GM23338 (cell line): ENCODE results near the gene SHANK1. TPM values are rescaled to one million over a fixed set of nuclear protein-coding genes. Genes with fewer than 3 reads are reported as not detected.

Experiments used
- ATAC-seq: fragments of 200-7000 bp; cut with Tn5 transposase; 3 replicates; pipeline ENCODE4 v1.9.1; 2020
- DNase-seq: peaks from one replicate; pipeline ENCODE4 v3.0.0-alpha.2; 2015; ENCODE audit warnings: low spot score
- H2AFZ ChIP-seq: fragments of 200-600 bp; sonication (generic); 2 replicates; pipeline ENCODE4 v1.8.0; 2016; ENCODE audit warnings: antibody characterized with exemption, mild to moderate bottlenecking, moderate library complexity
- H3F3A ChIP-seq: fragments of 200-600 bp; sonication (generic); replicated peaks from 2 replicates; pipeline ENCODE4 v1.8.0; 2017; ENCODE audit warnings: antibody characterized with exemption, mixed run types, low read depth
- H3K27ac ChIP-seq: fragments of 200-600 bp; sonication (generic); 2 replicates; pipeline ENCODE4 v1.6.1; 2016; ENCODE audit warnings: low read depth
- H3K27me3 ChIP-seq: fragments of 200-600 bp; sonication (generic); 2 replicates; pipeline ENCODE4 v1.8.0; 2016; ENCODE audit warnings: mild to moderate bottlenecking, mixed run types, moderate library complexity; ENCODE audit not compliant: insufficient read depth
- H3K36me3 ChIP-seq: fragments of 200-600 bp; sonication (generic); 2 replicates; pipeline ENCODE4 v1.8.0; 2016; ENCODE audit warnings: mild to moderate bottlenecking; ENCODE audit not compliant: insufficient read depth
- H3K4me1 ChIP-seq: fragments of 200-600 bp; sonication (generic); 2 replicates; pipeline ENCODE4 v1.8.0; 2016; ENCODE audit warnings: mild to moderate bottlenecking, moderate library complexity; ENCODE audit not compliant: insufficient read depth
- H3K4me2 ChIP-seq: fragments of 200-600 bp; sonication (generic); 2 replicates; pipeline ENCODE4 v1.7.1; 2017; ENCODE audit warnings: mixed run types
- H3K4me3 ChIP-seq: fragments of 200-600 bp; sonication (generic); 2 replicates; pipeline ENCODE4 v1.6.1; 2016; ENCODE audit warnings: mixed run types
- H3K79me2 ChIP-seq: fragments of 200-600 bp; sonication (generic); replicated peaks from 2 replicates; pipeline ENCODE4 v1.8.0; 2017; ENCODE audit warnings: mild to moderate bottlenecking; ENCODE audit not compliant: insufficient read depth
- H3K9me2 ChIP-seq: fragments of 200-600 bp; sonication (generic); 2 replicates; pipeline ENCODE4 v1.8.0; 2017; ENCODE audit not compliant: insufficient read depth
- H4K20me1 ChIP-seq: fragments of 200-600 bp; sonication (generic); replicated peaks from 2 replicates; pipeline ENCODE4 v1.8.0; 2017; ENCODE audit warnings: mild to moderate bottlenecking; ENCODE audit not compliant: insufficient read depth
- H3K27ac Mint-ChIP-seq: 2 replicates; pipeline ENCODE4 v1.8.0; 2020; ENCODE audit warnings: inconsistent platforms, mild to moderate bottlenecking, moderate library complexity, mixed read lengths
- H3K27me3 Mint-ChIP-seq: 3 replicates; pipeline ENCODE4 v1.8.0; 2022; ENCODE audit warnings: low read depth, mild to moderate bottlenecking, moderate library complexity, mixed read lengths, inconsistent platforms; ENCODE audit not compliant: insufficient read depth, poor library complexity
- H3K36me3 Mint-ChIP-seq: 3 replicates; pipeline ENCODE4 v1.8.0; 2021; ENCODE audit warnings: low read depth, mild to moderate bottlenecking, inconsistent platforms, moderate library complexity, mixed read lengths
- H3K4me1 Mint-ChIP-seq: 3 replicates; pipeline ENCODE4 v1.8.0; 2020; ENCODE audit warnings: mild to moderate bottlenecking, inconsistent platforms, mixed read lengths
- H3K4me3 Mint-ChIP-seq: 3 replicates; pipeline ENCODE4 v1.8.0; 2021; ENCODE audit warnings: moderate library complexity, mild to moderate bottlenecking, inconsistent platforms, mixed read lengths
- H3K9me3 Mint-ChIP-seq: 3 replicates; pipeline ENCODE4 v1.8.0; 2020; ENCODE audit warnings: moderate library complexity, mild to moderate bottlenecking, inconsistent platforms, mixed read lengths
- CREB1 ChIP-seq: fragments of 250-450 bp; sonication (Bioruptor Pico); IDR thresholded peaks from 2 replicates; pipeline ENCODE4 v1.5.0; 2020; ENCODE audit warnings: low read depth, mild to moderate bottlenecking, moderate library complexity
- CTCF ChIP-seq, 2 experiments: fragments of 200-600 bp in 1 of 2; sonication (generic) in 1 of 2; conservative IDR thresholded peaks; 2 replicates each; pipeline versions ENCODE4 v1.5.1 to v1.6.1; 2016 to 2017; ENCODE audit warnings: antibody characterized with exemption in 2 of 2, low read depth in 2 of 2, mild to moderate bottlenecking in 2 of 2, moderate library complexity in 1 of 2
- ETS1 ChIP-seq: IDR thresholded peaks from 2 replicates; pipeline ENCODE4 v1.6.1; 2016; ENCODE audit warnings: antibody characterized with exemption
- EZH2 ChIP-seq: fragments of 200-600 bp; sonication (generic); IDR thresholded peaks from one replicate; pipeline ENCODE4 v1.8.0; 2017; ENCODE audit warnings: antibody characterized with exemption, mild to moderate bottlenecking, low read depth; ENCODE audit not compliant: unreplicated experiment
- EZH2phosphoT487 ChIP-seq: fragments of 200-600 bp; sonication (generic); IDR thresholded peaks from one replicate; pipeline ENCODE4 v1.8.1; 2018; ENCODE audit warnings: antibody characterized with exemption; ENCODE audit not compliant: unreplicated experiment
- JUNB ChIP-seq: IDR thresholded peaks from one replicate; pipeline ENCODE4 v1.6.1; 2016; ENCODE audit warnings: antibody characterized with exemption; ENCODE audit not compliant: unreplicated experiment
- NANOG ChIP-seq: IDR thresholded peaks from 2 replicates; pipeline ENCODE4 v1.6.1; 2016; ENCODE audit warnings: antibody characterized with exemption, borderline replicate concordance
- POLR2AphosphoS5 ChIP-seq: IDR thresholded peaks from 2 replicates; pipeline ENCODE4 v1.6.1; 2016; ENCODE audit warnings: antibody characterized with exemption, low read depth
- STAT1 ChIP-seq: IDR thresholded peaks from one replicate; pipeline ENCODE4 v1.6.1; 2016; ENCODE audit warnings: antibody characterized with exemption; ENCODE audit not compliant: unreplicated experiment
- ZNF114 ChIP-seq: fragments of 250-450 bp; sonication (Bioruptor Pico); IDR thresholded peaks from 2 replicates; pipeline ENCODE4 v1.5.0; 2020; ENCODE audit warnings: mild to moderate bottlenecking, moderate library complexity
- ZNF331 ChIP-seq: fragments of 250-450 bp; sonication (Bioruptor Pico); IDR thresholded peaks from 2 replicates; pipeline ENCODE4 v1.5.0; 2020; ENCODE audit warnings: low read depth, mild to moderate bottlenecking, moderate library complexity
- ZNF462 ChIP-seq: fragments of 250-450 bp; sonication (Bioruptor Pico); IDR thresholded peaks from 2 replicates; pipeline ENCODE4 v1.5.0; 2020; ENCODE audit warnings: mild to moderate bottlenecking, moderate library complexity
- polyA plus RNA-seq: library from polyadenylated mRNA; unstranded; fragments of >200 nt; fragmentation: Nextera tagmentation; extraction: Ambion mirVana; gene quantifications from 2 replicates; pipeline ENCODE4 v1.2.1, GENCODE V29; 2016
- total RNA-seq: library from RNA; depleted of rRNA; stranded (reverse); fragments of >200 nt; shearing (Covaris generic); gene quantifications from 2 replicates; pipeline ENCODE4 v1.2.3, GENCODE V29; 2014
- TF ChIP-seq, protein P1 (sequence below): IDR thresholded peaks from one replicate; pipeline ENCODE4 v1.6.1; 2018; ENCODE audit warnings: antibody characterized with exemption; ENCODE audit not compliant: unreplicated experiment

The SHANK1 gene
- total and polyA plus RNA-seq, 2 experiments from 2014 or later: 0.23 to 4.1 TPM

DNA sequence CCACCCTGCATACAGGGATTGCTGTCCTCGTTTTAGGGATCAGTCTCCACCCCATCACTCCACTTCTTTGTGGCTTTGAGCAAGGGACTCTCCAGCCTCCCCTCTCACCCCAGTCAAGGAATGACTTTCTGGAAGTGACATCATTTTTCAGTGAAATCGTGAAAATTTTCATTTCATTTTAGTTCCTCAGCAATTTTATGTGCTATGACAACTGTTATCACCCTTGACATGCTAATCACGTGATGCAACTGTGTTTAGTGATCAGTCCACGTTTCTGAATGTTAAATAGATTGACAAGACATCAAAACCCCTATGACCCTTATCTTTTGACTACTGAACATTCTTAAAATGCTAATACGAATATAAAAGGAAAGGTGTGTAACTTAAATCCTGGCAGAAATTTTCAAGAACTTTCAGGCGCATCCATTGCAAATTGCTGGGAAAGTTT lies 62.4 kb downstream of the SHANK1 start:
- H2AFZ ChIP-seq: peak overlapping the region; percentile 70; the same call in 1 of the 2 replicates
- Mint-ChIP-seq H3K4me3 (no peak overlapping the region), H3K27me3 (peaks cover 18% of the 10 kb centered on the region), H3K27ac (no peak overlapping the region), H3K9me3 (peaks cover 95% of the 10 kb centered on the region), H3K36me3 (peaks cover 60% of the 10 kb centered on the region), H3K4me1 (no peaks in the 10 kb centered on the region; the same call in 2 of the 3 replicates)
- peak overlapping the region; percentile 90 for H3K4me2 ChIP-seq
- DNase-seq (no peak), ATAC-seq (no peak)
- no peaks in the 10 kb centered on the region for H3K36me3 ChIP-seq
- peak overlapping the region; percentile 82; the same call in 1 of the 2 replicates for H3K27ac ChIP-seq
- H3K4me1 ChIP-seq: peaks cover 26% of the 10 kb centered on the region
- no peaks in the 10 kb centered on the region; the same call in 1 of the 2 replicates for H4K20me1 ChIP-seq
- H3K27me3 ChIP-seq: no peaks in the 10 kb centered on the region
- H3K79me2 ChIP-seq: no peaks in the 10 kb centered on the region
- peak overlapping the region; percentile 71 for H3K4me3 ChIP-seq
- 0 out of 2 replicates have a peak, but pooled peaks cover 2% of the 10 kb centered on the region for H3F3A ChIP-seq
- TF ChIP-seq EZH2: no peak
- TF ChIP-seq ETS1: no peak
- no peak for TF ChIP-seq JUNB
- TF ChIP-seq ZNF114: no peak
- no peak for TF ChIP-seq CREB1 (CRISPR knock-in tag)
- no peak for TF ChIP-seq STAT1
- TF ChIP-seq POLR2AphosphoS5: no peak
- TF ChIP-seq EZH2phosphoT487: no peak
- no peak for TF ChIP-seq ZNF331 (CRISPR knock-in tag)
- TF ChIP-seq CTCF (conservative IDR thresholded peaks at IDR 0.05; ENCODE audit: low read depth in 2 of 2): no peak
- no peak for TF ChIP-seq NANOG
- TF ChIP-seq ZNF462 (CRISPR knock-in tag): no peak
- TF ChIP-seq, protein P1, sequence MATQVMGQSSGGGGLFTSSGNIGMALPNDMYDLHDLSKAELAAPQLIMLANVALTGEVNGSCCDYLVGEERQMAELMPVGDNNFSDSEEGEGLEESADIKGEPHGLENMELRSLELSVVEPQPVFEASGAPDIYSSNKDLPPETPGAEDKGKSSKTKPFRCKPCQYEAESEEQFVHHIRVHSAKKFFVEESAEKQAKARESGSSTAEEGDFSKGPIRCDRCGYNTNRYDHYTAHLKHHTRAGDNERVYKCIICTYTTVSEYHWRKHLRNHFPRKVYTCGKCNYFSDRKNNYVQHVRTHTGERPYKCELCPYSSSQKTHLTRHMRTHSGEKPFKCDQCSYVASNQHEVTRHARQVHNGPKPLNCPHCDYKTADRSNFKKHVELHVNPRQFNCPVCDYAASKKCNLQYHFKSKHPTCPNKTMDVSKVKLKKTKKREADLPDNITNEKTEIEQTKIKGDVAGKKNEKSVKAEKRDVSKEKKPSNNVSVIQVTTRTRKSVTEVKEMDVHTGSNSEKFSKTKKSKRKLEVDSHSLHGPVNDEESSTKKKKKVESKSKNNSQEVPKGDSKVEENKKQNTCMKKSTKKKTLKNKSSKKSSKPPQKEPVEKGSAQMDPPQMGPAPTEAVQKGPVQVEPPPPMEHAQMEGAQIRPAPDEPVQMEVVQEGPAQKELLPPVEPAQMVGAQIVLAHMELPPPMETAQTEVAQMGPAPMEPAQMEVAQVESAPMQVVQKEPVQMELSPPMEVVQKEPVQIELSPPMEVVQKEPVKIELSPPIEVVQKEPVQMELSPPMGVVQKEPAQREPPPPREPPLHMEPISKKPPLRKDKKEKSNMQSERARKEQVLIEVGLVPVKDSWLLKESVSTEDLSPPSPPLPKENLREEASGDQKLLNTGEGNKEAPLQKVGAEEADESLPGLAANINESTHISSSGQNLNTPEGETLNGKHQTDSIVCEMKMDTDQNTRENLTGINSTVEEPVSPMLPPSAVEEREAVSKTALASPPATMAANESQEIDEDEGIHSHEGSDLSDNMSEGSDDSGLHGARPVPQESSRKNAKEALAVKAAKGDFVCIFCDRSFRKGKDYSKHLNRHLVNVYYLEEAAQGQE: no peak
- no peaks in the 10 kb centered on the region for H3K9me2 ChIP-seq
